ENCODE measurements around the gene CD177. TPM values are rescaled to one million over a fixed set of nuclear protein-coding genes. Genes with fewer than 3 reads are reported as not detected.

CD177 gene
- total and polyA plus RNA-seq, 2 donors (not counting 1 experiment from before 2014, with no cell fraction given): 0.19 to 0.33 TPM

GRCh38 chr19:43412441-43412840, 59.0 kb downstream of the CD177 start:
- TF ChIP-seq EZH2 (IDR thresholded peaks at IDR 0.05; ENCODE audit: low read length, missing control alignments) (no peak), CTCF (conservative IDR thresholded peaks at IDR 0.05 in 1 of 2, IDR thresholded peaks at IDR 0.05 in 1 of 2; ENCODE audit: low read depth in 1 of 2, low read length in 2 of 2) (no peak)
- Histone ChIP-seq H3K36me3 (ENCODE audit: control insufficient read depth, insufficient read depth, low read length) (no peaks in the 10 kb centered on the region), H3K9ac (ENCODE audit: insufficient read depth, low read length) (no peak overlapping the region), H4K20me1 (ENCODE audit: control insufficient read depth, extremely low read depth, insufficient read depth, low read length) (no peaks in the 10 kb centered on the region), H3K27ac (ENCODE audit: insufficient read depth, low read length) (no peak overlapping the region), H3K4me3 (replicated peaks in 1 of 4; ENCODE audit: control extremely low read depth in 1 of 4, insufficient read depth in 1 of 4, low read depth in 3 of 4, low read length in 4 of 4) (no peak overlapping the region), H3K27me3 (ENCODE audit: control insufficient read depth, insufficient read depth, low read length) (peaks cover 4% of the 10 kb centered on the region), H3K79me2 (ENCODE audit: control insufficient read depth, insufficient read depth, low read length) (no peaks in the 10 kb centered on the region), H3K4me1 (ENCODE audit: control insufficient read depth, extremely low read depth, insufficient read depth, low read length) (no peaks in the 10 kb centered on the region), H3K4me2 (ENCODE audit: extremely low read depth, insufficient read depth, low read length) (no peak overlapping the region), H3K9me3 (ENCODE audit: control insufficient read depth, insufficient read depth, low read depth, low read length) (no peaks in the 10 kb centered on the region), H2AFZ (ENCODE audit: low read length) (no peak overlapping the region)
- no peak for DNase-seq (ENCODE audit: low read depth in 2 of 2)

Other genes with a start within 250 kb of the CD177 start
- 2.1 and 14.2 TPM in 2 replicates for gene PSG5, start 167.2 kb upstream of the CD177 start, total RNA-seq
- gene PSG5, start 167.2 kb upstream of the CD177 start, polyA plus RNA-seq: 52.2 and 229 TPM in 2 replicates
- 0.17 and 11.3 TPM in 2 replicates for gene PSG4, start 148.0 kb upstream of the CD177 start, total RNA-seq
- gene PSG4, start 148.0 kb upstream of the CD177 start, polyA plus RNA-seq: 171 and 387 TPM in 2 replicates
- gene PSG9, start 84.2 kb upstream of the CD177 start, total RNA-seq: 0.17 TPM in 1 of 2 replicates, not detected in the other
- gene PSG9, start 84.2 kb upstream of the CD177 start, polyA plus RNA-seq: 3.4 and 4.3 TPM in 2 replicates
- not detected in 2 replicates for gene TEX101, start 61.2 kb downstream of the CD177 start, total RNA-seq
- gene TEX101, start 61.2 kb downstream of the CD177 start, polyA plus RNA-seq: not detected in 2 replicates
- gene LYPD3, start 111.9 kb downstream of the CD177 start, total RNA-seq: 0.50 and 0.51 TPM in 2 replicates
- 0.35 and 1.4 TPM in 2 replicates for gene LYPD3, start 111.9 kb downstream of the CD177 start, polyA plus RNA-seq
- 22.3 and 35.8 TPM in 2 replicates for gene PHLDB3, start 151.1 kb downstream of the CD177 start, total RNA-seq
- gene PHLDB3, start 151.1 kb downstream of the CD177 start, polyA plus RNA-seq: 1.8 and 4.4 TPM in 2 replicates
- 86.0 and 112 TPM in 2 replicates for gene ETHE1, start 173.5 kb downstream of the CD177 start, total RNA-seq
- 65.2 and 129 TPM in 2 replicates for gene ETHE1, start 173.5 kb downstream of the CD177 start, polyA plus RNA-seq
- gene ZNF575, start 179.5 kb downstream of the CD177 start, total RNA-seq: 0.26 and 0.33 TPM in 2 replicates
- 0.27 TPM in 2 replicates for gene ZNF575, start 179.5 kb downstream of the CD177 start, polyA plus RNA-seq
- gene XRCC1, start 221.8 kb downstream of the CD177 start, total RNA-seq: 13.6 and 14.5 TPM in 2 replicates
- gene XRCC1, start 221.8 kb downstream of the CD177 start, polyA plus RNA-seq: 8.6 and 17.5 TPM in 2 replicates
- 7.2 and 14.7 TPM in 2 replicates for gene PINLYP, start 222.1 kb downstream of the CD177 start, total RNA-seq
- gene PINLYP, start 222.1 kb downstream of the CD177 start, polyA plus RNA-seq: 5.1 TPM in 2 replicates
- gene IRGQ, start 242.4 kb downstream of the CD177 start, total RNA-seq: 11.6 and 12.2 TPM in 2 replicates
- 11.7 TPM in 2 replicates for gene IRGQ, start 242.4 kb downstream of the CD177 start, polyA plus RNA-seq
- gene ZNF576, start 242.9 kb downstream of the CD177 start, total RNA-seq: 8.7 and 9.7 TPM in 2 replicates
- 7.0 and 10.3 TPM in 2 replicates for gene ZNF576, start 242.9 kb downstream of the CD177 start, polyA plus RNA-seq

Measured in fibroblast of lung (primary cell).